ENCODE measurements around the gene HHIPL1.

- TF ChIP-seq CTCF (IDR thresholded peaks at IDR 0.05; ENCODE audit: insufficient read depth, low read length, poor library complexity, severe bottlenecking) (no peak), EZH2phosphoT487 (conservative IDR thresholded peaks at IDR 0.05; ENCODE audit: low read length) (no peak)
Measured at GRCh38 chr14:99727096-99727870, 82.4 kb downstream of the HHIPL1 start.
